Mesothelial cell of epicardium (in vitro differentiated cells): ENCODE data around the gene ARF3. TPM values are rescaled to one million over a fixed set of nuclear protein-coding genes. Genes with fewer than 3 reads are reported as not detected.
A peak's percentile ranks its signal among the peaks of the same experiment; 100 is the strongest.

ENCODE experiments used
- DNase-seq, 2 experiments: peaks; one replicate each; pipeline ENCODE4 v3.0.0; 2021; ENCODE audit warnings: low spot score in 2 of 2; ENCODE audit not compliant: unreplicated experiment in 2 of 2
- H3K27ac Mint-ChIP-seq: 2 replicates; pipeline ENCODE4 v1.8.0; 2021; ENCODE audit warnings: mixed read lengths
- H3K27me3 Mint-ChIP-seq: 2 replicates; pipeline ENCODE4 v1.8.0; 2021; ENCODE audit warnings: low read depth, mixed read lengths
- H3K36me3 Mint-ChIP-seq: 2 replicates; pipeline ENCODE4 v1.8.0; 2021; ENCODE audit warnings: mixed read lengths
- H3K4me1 Mint-ChIP-seq: 2 replicates; pipeline ENCODE4 v1.8.0; 2021; ENCODE audit warnings: mixed read lengths
- H3K4me3 Mint-ChIP-seq: 2 replicates; pipeline ENCODE4 v1.8.0; 2021; ENCODE audit warnings: mild to moderate bottlenecking, moderate library complexity, mixed read lengths
- H3K9me3 Mint-ChIP-seq: 2 replicates; pipeline ENCODE4 v1.8.0; 2021; ENCODE audit warnings: mixed read lengths
- total RNA-seq: library from RNA; stranded (reverse); gene quantifications from 3 replicates; pipeline ENCODE4 v1.2.1, GENCODE V29; 2021
- TF ChIP-seq, protein P1 (sequence below): fragments of 200-600 bp; sonication (generic); IDR thresholded peaks from one replicate; pipeline ENCODE4 v1.5.0; 2021; ENCODE audit warnings: antibody characterized with exemption; ENCODE audit not compliant: unreplicated experiment

The ARF3 gene
- total RNA-seq, 1 donor from 2014 or later = 123 TPM

- Mint-ChIP-seq H3K4me3 (peak overlapping the region; percentile 97), H3K4me1 (peaks cover 17% of the 10 kb centered on the region), H3K36me3 (no peaks in the 10 kb centered on the region), H3K27me3 (peaks cover 7% of the 10 kb centered on the region), H3K27ac (peak overlapping the region; percentile 98), H3K9me3 (no peaks in the 10 kb centered on the region)
- TF ChIP-seq, protein P1, sequence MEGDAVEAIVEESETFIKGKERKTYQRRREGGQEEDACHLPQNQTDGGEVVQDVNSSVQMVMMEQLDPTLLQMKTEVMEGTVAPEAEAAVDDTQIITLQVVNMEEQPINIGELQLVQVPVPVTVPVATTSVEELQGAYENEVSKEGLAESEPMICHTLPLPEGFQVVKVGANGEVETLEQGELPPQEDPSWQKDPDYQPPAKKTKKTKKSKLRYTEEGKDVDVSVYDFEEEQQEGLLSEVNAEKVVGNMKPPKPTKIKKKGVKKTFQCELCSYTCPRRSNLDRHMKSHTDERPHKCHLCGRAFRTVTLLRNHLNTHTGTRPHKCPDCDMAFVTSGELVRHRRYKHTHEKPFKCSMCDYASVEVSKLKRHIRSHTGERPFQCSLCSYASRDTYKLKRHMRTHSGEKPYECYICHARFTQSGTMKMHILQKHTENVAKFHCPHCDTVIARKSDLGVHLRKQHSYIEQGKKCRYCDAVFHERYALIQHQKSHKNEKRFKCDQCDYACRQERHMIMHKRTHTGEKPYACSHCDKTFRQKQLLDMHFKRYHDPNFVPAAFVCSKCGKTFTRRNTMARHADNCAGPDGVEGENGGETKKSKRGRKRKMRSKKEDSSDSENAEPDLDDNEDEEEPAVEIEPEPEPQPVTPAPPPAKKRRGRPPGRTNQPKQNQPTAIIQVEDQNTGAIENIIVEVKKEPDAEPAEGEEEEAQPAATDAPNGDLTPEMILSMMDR = no peak
- no peak for DNase-seq
Observed at GRCh38 chr12:48958049-48958388, 732 bp upstream of the ARF3 start.

GRCh38 chr12:48956279-48957140 lies 777 bp downstream of the ARF3 start:
- peak; percentile 68 to 76 for DNase-seq
- H3K4me3 Mint-ChIP-seq = peak overlapping the region; percentile 97
- peaks cover 7% of the 10 kb centered on the region for H3K27me3 Mint-ChIP-seq
- H3K36me3 Mint-ChIP-seq = no peaks in the 10 kb centered on the region
- H3K4me1 Mint-ChIP-seq = peaks cover 17% of the 10 kb centered on the region
- H3K27ac Mint-ChIP-seq = peak overlapping the region; percentile 98
- H3K9me3 Mint-ChIP-seq = no peaks in the 10 kb centered on the region
- TF ChIP-seq, protein P1 = no peak

GRCh38 chr12:48954841-48955501 lies 2.3 kb downstream of the ARF3 start:
- TF ChIP-seq, protein P1 = no peak
- Mint-ChIP-seq H3K4me3 (peak overlapping the region; percentile 97), H3K4me1 (peaks cover 17% of the 10 kb centered on the region), H3K9me3 (no peaks in the 10 kb centered on the region), H3K36me3 (peaks cover 3% of the 10 kb centered on the region), H3K27ac (peak overlapping the region; percentile 98), H3K27me3 (no peaks in the 10 kb centered on the region)
- no peak for DNase-seq

DNA sequence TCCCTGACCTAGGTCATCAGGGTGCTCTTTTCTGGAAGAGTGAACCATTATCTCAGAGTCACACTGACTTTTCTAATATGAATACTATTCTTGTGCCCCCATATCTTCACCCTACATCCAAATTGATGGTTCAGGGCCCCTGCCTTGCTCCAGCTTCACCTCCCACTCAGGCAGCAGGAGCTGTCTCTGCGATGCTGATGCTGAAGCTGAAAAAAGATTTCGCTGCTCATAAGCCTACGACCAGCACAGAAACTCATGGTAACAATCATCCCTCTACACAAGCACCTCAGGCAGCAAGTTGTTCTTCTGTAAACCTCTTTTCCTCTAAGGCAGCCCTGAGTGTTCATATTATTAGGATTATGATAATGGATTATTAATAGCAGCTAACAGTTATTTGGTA lies 3.2 kb downstream of the ARF3 start:
- no peak overlapping the region for H3K27ac Mint-ChIP-seq
- H3K36me3 Mint-ChIP-seq = peaks cover 5% of the 10 kb centered on the region
- TF ChIP-seq, protein P1 = no peak
- no peak overlapping the region for H3K4me3 Mint-ChIP-seq
- peaks cover 17% of the 10 kb centered on the region for H3K4me1 Mint-ChIP-seq
- no peaks in the 10 kb centered on the region for H3K9me3 Mint-ChIP-seq
- no peak for DNase-seq
- H3K27me3 Mint-ChIP-seq = no peaks in the 10 kb centered on the region

DNA sequence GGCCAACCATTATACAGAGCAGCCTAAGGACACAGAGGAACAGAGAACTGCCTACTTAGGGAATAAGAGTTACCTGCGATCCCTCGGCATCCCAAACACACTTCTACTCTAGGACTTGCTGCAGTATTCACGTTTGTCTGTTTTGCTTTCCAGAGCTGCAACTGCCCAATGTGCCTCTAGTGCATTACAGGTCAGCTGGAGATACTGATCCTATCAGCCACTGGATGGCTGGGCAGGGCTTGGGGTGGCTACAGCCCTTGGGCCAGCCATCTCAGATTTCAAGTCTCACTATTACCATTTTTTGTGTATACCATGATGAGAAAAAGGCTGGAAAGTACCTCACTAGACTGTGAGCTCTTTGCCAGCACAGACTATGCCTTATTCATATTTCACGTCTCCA lies 4.6 kb downstream of the ARF3 start:
- H3K4me1 Mint-ChIP-seq = peaks cover 12% of the 10 kb centered on the region
- H3K27me3 Mint-ChIP-seq = no peaks in the 10 kb centered on the region
- H3K4me3 Mint-ChIP-seq = no peak overlapping the region
- TF ChIP-seq, protein P1 = no peak
- H3K9me3 Mint-ChIP-seq = no peaks in the 10 kb centered on the region
- DNase-seq = no peak
- peaks cover 5% of the 10 kb centered on the region for H3K36me3 Mint-ChIP-seq
- no peak overlapping the region for H3K27ac Mint-ChIP-seq
